ENCODE data around the gene HTRA2. TPM values are rescaled to one million over a fixed set of nuclear protein-coding genes. Genes with fewer than 3 reads are reported as not detected.

Gene HTRA2
- total RNA-seq, 1 experiment from 2014 or later, result 70.3 TPM

GRCh38 chr2:74542978-74543377 lies 13.2 kb downstream of the HTRA2 start:
- no peak for DNase-seq (ENCODE audit: low spot score)

- no peak for DNase-seq (ENCODE audit: low spot score)
Observed at GRCh38 chr2:74544634-74545033, 14.9 kb downstream of the HTRA2 start.

- DNase-seq (ENCODE audit: low spot score), result no peak
Observed at GRCh38 chr2:74546004-74546403, 16.3 kb downstream of the HTRA2 start.

- no peak for DNase-seq (ENCODE audit: low spot score)
Observed at GRCh38 chr2:74548285-74548899, 18.7 kb downstream of the HTRA2 start.

- no peak for DNase-seq (ENCODE audit: low spot score)
Observed at GRCh38 chr2:74548900-74549826, 19.4 kb downstream of the HTRA2 start.

GRCh38 chr2:74550231-74550630 lies 20.5 kb downstream of the HTRA2 start:
- DNase-seq (ENCODE audit: low spot score), result no peak

- DNase-seq (ENCODE audit: low spot score), result no peak
Observed at GRCh38 chr2:74551530-74551929, 21.8 kb downstream of the HTRA2 start.

GRCh38 chr2:74551942-74552913 lies 22.5 kb downstream of the HTRA2 start:
- no peak for DNase-seq (ENCODE audit: low spot score)

- no peak for DNase-seq (ENCODE audit: low spot score)
Observed at GRCh38 chr2:74552914-74553811, 23.4 kb downstream of the HTRA2 start.

GRCh38 chr2:74553892-74554819 lies 24.4 kb downstream of the HTRA2 start, which contains the start of the genes DOK1 and LOXL3:
DOK1 (plus strand) TSS chr2:74554720; CDS start chr2:74554755, 35 bp downstream.
LOXL3 (minus strand) TSS chr2:74553942; CDS start chr2:74552634, 1,308 bp downstream.
- peak; percentile 75 for DNase-seq (ENCODE audit: low spot score)

GRCh38 chr2:74554820-74555531 lies 25.2 kb downstream of the HTRA2 start:
- DNase-seq (ENCODE audit: low spot score), result peak; percentile 41

- no peak for DNase-seq (ENCODE audit: low spot score)
Observed at GRCh38 chr2:74555610-74556103, 25.9 kb downstream of the HTRA2 start.

- DNase-seq (ENCODE audit: low spot score), result no peak
Observed at GRCh38 chr2:74556159-74556558, 26.4 kb downstream of the HTRA2 start.

GRCh38 chr2:74556831-74557370 lies 27.2 kb downstream of the HTRA2 start:
- no peak for DNase-seq (ENCODE audit: low spot score)

- no peak for DNase-seq (ENCODE audit: low spot score)
Observed at GRCh38 chr2:74558284-74559230, 28.8 kb downstream of the HTRA2 start.

GRCh38 chr2:74559912-74560311 lies 30.2 kb downstream of the HTRA2 start:
- no peak for DNase-seq (ENCODE audit: low spot score)

GRCh38 chr2:74560591-74560990 lies 30.9 kb downstream of the HTRA2 start:
- DNase-seq (ENCODE audit: low spot score), result peak; percentile 59
